Measurements from ENCODE around the gene ANTKMT.
A peak's percentile ranks its signal among the peaks of the same experiment; 100 is the strongest.

Gene ANTKMT

GRCh38 chr16:723695-724094 is 2.7 kb downstream of the ANTKMT start:
- Mint-ChIP-seq H3K4me3 (no peak overlapping the region), H3K27ac (no peak overlapping the region), H3K4me1 (ENCODE audit: low read depth) (peaks cover 29% of the 10 kb centered on the region), H3K9me3 (no peaks in the 10 kb centered on the region), H3K27me3 (no peaks in the 10 kb centered on the region), H3K36me3 (ENCODE audit: low read depth) (peaks cover 12% of the 10 kb centered on the region)
- DNase-seq = no peak

GRCh38 chr16:724188-725040 is 3.5 kb downstream of the ANTKMT start:
- DNase-seq = no peak
- H3K27ac Mint-ChIP-seq = no peak overlapping the region
- no peaks in the 10 kb centered on the region for H3K27me3 Mint-ChIP-seq
- H3K4me1 Mint-ChIP-seq (ENCODE audit: low read depth) = peaks cover 22% of the 10 kb centered on the region
- peaks cover 12% of the 10 kb centered on the region for H3K36me3 Mint-ChIP-seq (ENCODE audit: low read depth)
- H3K9me3 Mint-ChIP-seq = no peaks in the 10 kb centered on the region
- no peak overlapping the region for H3K4me3 Mint-ChIP-seq

GRCh38 chr16:725041-725376 is 4.1 kb downstream of the ANTKMT start:
- H3K4me1 Mint-ChIP-seq (ENCODE audit: low read depth) = peaks cover 17% of the 10 kb centered on the region
- no peak overlapping the region for H3K4me3 Mint-ChIP-seq
- no peaks in the 10 kb centered on the region for H3K27me3 Mint-ChIP-seq
- peaks cover 17% of the 10 kb centered on the region for H3K36me3 Mint-ChIP-seq (ENCODE audit: low read depth)
- no peaks in the 10 kb centered on the region for H3K9me3 Mint-ChIP-seq
- no peak for DNase-seq
- no peak overlapping the region for H3K27ac Mint-ChIP-seq

- peak; percentile 43 for DNase-seq
- Mint-ChIP-seq H3K36me3 (ENCODE audit: low read depth) (peaks cover 16% of the 10 kb centered on the region), H3K4me1 (ENCODE audit: low read depth) (peaks cover 12% of the 10 kb centered on the region), H3K27ac (no peak overlapping the region), H3K27me3 (no peaks in the 10 kb centered on the region), H3K9me3 (no peaks in the 10 kb centered on the region), H3K4me3 (no peak overlapping the region)
Measured at GRCh38 chr16:725463-726187, 4.7 kb downstream of the ANTKMT start.

GRCh38 chr16:726188-726437 is 5.2 kb downstream of the ANTKMT start:
- Mint-ChIP-seq H3K4me3 (peak overlapping the region; percentile 70), H3K27ac (peak overlapping the region; percentile 73), H3K4me1 (ENCODE audit: low read depth) (peaks cover 12% of the 10 kb centered on the region), H3K36me3 (ENCODE audit: low read depth) (peaks cover 18% of the 10 kb centered on the region), H3K27me3 (no peaks in the 10 kb centered on the region), H3K9me3 (no peaks in the 10 kb centered on the region)
- DNase-seq = no peak

GRCh38 chr16:726438-727290 is 5.7 kb downstream of the ANTKMT start, which contains the start of the genes CCDC78 and HAGHL:
Gene CCDC78 (minus strand): TSS chr16:726443. CDS start chr16:726367, 76 bp downstream.
Gene HAGHL (plus strand): TSS chr16:727106. CDS start chr16:727510, 404 bp downstream.
- H3K36me3 Mint-ChIP-seq (ENCODE audit: low read depth) = peaks cover 20% of the 10 kb centered on the region
- H3K9me3 Mint-ChIP-seq = no peaks in the 10 kb centered on the region
- peak within 1 kb of the TSS; percentile 73 for H3K27ac Mint-ChIP-seq
- peaks cover 12% of the 10 kb centered on the region for H3K4me1 Mint-ChIP-seq (ENCODE audit: low read depth)
- peak; percentile 79 for DNase-seq
- H3K4me3 Mint-ChIP-seq = peak within 1 kb of the TSS; percentile 70
- H3K27me3 Mint-ChIP-seq = no peaks in the 10 kb centered on the region

GRCh38 chr16:727291-727977 is 6.5 kb downstream of the ANTKMT start:
- H3K27ac Mint-ChIP-seq = no peak overlapping the region

GRCh38 chr16:728131-728889 is 7.4 kb downstream of the ANTKMT start:
- Mint-ChIP-seq H3K27ac (peak overlapping the region; percentile 63), H3K27me3 (no peaks in the 10 kb centered on the region), H3K4me3 (peak overlapping the region; percentile 70), H3K9me3 (no peaks in the 10 kb centered on the region), H3K4me1 (ENCODE audit: low read depth) (peaks cover 5% of the 10 kb centered on the region), H3K36me3 (ENCODE audit: low read depth) (peaks cover 31% of the 10 kb centered on the region)
- DNase-seq = peak; percentile 79

More at GRCh38 chr16:727291-727977, 6.5 kb downstream of the ANTKMT start:
- peaks cover 9% of the 10 kb centered on the region for H3K4me1 Mint-ChIP-seq (ENCODE audit: low read depth)
- DNase-seq = peak; percentile 64
- no peaks in the 10 kb centered on the region for H3K27me3 Mint-ChIP-seq
- peaks cover 28% of the 10 kb centered on the region for H3K36me3 Mint-ChIP-seq (ENCODE audit: low read depth)
- no peaks in the 10 kb centered on the region for H3K9me3 Mint-ChIP-seq
- peak overlapping the region; percentile 70 for H3K4me3 Mint-ChIP-seq

- Mint-ChIP-seq H3K9me3 (no peaks in the 10 kb centered on the region), H3K36me3 (ENCODE audit: low read depth) (peaks cover 33% of the 10 kb centered on the region), H3K4me3 (peak overlapping the region; percentile 70), H3K4me1 (ENCODE audit: low read depth) (peaks cover 5% of the 10 kb centered on the region), H3K27me3 (no peaks in the 10 kb centered on the region), H3K27ac (peak overlapping the region; percentile 63)
- DNase-seq = peak; percentile 41
Measured at GRCh38 chr16:728890-729744, 8.2 kb downstream of the ANTKMT start.

GRCh38 chr16:729768-730665 is 9.1 kb downstream of the ANTKMT start:
- Mint-ChIP-seq H3K4me3 (peak overlapping the region; percentile 20), H3K4me1 (ENCODE audit: low read depth) (peaks cover 10% of the 10 kb centered on the region), H3K27me3 (no peaks in the 10 kb centered on the region), H3K27ac (no peak overlapping the region), H3K36me3 (ENCODE audit: low read depth) (peaks cover 42% of the 10 kb centered on the region), H3K9me3 (no peaks in the 10 kb centered on the region)
- peak; percentile 34 for DNase-seq

GRCh38 chr16:730666-731509 is 9.9 kb downstream of the ANTKMT start:
- DNase-seq = peak; percentile 36
- no peak overlapping the region for H3K4me3 Mint-ChIP-seq
- H3K9me3 Mint-ChIP-seq = no peaks in the 10 kb centered on the region
- H3K27me3 Mint-ChIP-seq = no peaks in the 10 kb centered on the region
- no peak overlapping the region for H3K27ac Mint-ChIP-seq
- peaks cover 48% of the 10 kb centered on the region for H3K36me3 Mint-ChIP-seq (ENCODE audit: low read depth)
- peaks cover 17% of the 10 kb centered on the region for H3K4me1 Mint-ChIP-seq (ENCODE audit: low read depth)
